ENCODE measurements around the gene MAB21L4. TPM values are rescaled to one million over a fixed set of nuclear protein-coding genes. Genes with fewer than 3 reads are reported as not detected.

The MAB21L4 gene
- total RNA-seq, 1 experiment from 2014 or later: 0.15 TPM

GRCh38 chr2:240850756-240851077 is 45.2 kb downstream of the MAB21L4 start:
- WGBS (ENCODE audit: extremely low coverage, insufficient read length, low lambda C conversion rate): no CpG with 5 or more reads among the region's 11 CpGs
- Histone ChIP-seq H2AFZ (ENCODE audit: low read length) (no peak overlapping the region), H3K4ac (ENCODE audit: low read depth, low read length) (no peak overlapping the region), H3K79me2 (ENCODE audit: insufficient read depth, low read length) (no peaks in the 10 kb centered on the region), H4K91ac (ENCODE audit: insufficient read length, low read depth, low read length) (no peak overlapping the region), H2BK120ac (ENCODE audit: low read depth, low read length, poor library complexity, severe bottlenecking) (no peak overlapping the region), H2BK15ac (ENCODE audit: low read depth, low read length) (no peak overlapping the region), H3K9ac (ENCODE audit: extremely low read depth, insufficient read length, low read length) (no peak overlapping the region), H3T11ph (ENCODE audit: low read length) (no peak overlapping the region), H2BK5ac (ENCODE audit: insufficient read length, low read length) (no peak overlapping the region), H3K23ac (ENCODE audit: insufficient read length, low read depth, low read length) (no peak overlapping the region), H3K27me3 (ENCODE audit: insufficient read depth, low read length) (no peaks in the 10 kb centered on the region), H3K27ac (ENCODE audit: insufficient read length, low read depth, low read length) (no peak overlapping the region), H3K9me3 (ENCODE audit: control insufficient read depth, low read depth, low read length) (peaks cover under 1% of the 10 kb centered on the region), H4K5ac (ENCODE audit: insufficient read length, low read depth, low read length) (no peak overlapping the region), H3K4me2 (ENCODE audit: insufficient read depth, insufficient read length, low read length) (no peak overlapping the region), H3K23me2 (ENCODE audit: insufficient read length, low read depth, low read length, poor library complexity, severe bottlenecking) (no peaks in the 10 kb centered on the region), H3K18ac (ENCODE audit: insufficient read length, low read depth, low read length) (no peak overlapping the region), H3K4me1 (ENCODE audit: insufficient read depth, low read length) (0 out of 2 replicates have a peak, but pooled peaks cover 7% of the 10 kb centered on the region), H3K14ac (ENCODE audit: insufficient read depth, low read length) (no peak overlapping the region), H3K56ac (ENCODE audit: insufficient read length, low read depth, low read length) (no peak overlapping the region), H4K20me1 (ENCODE audit: control insufficient read depth, insufficient read depth, insufficient read length) (no peaks in the 10 kb centered on the region), H2AK5ac (ENCODE audit: insufficient read length, low read length) (no peak overlapping the region), H4K8ac (replicated peaks; ENCODE audit: insufficient read length, low read depth, low read length) (no peak overlapping the region), H2BK12ac (ENCODE audit: insufficient read length, low read depth, low read length) (no peak overlapping the region), H3K79me1 (ENCODE audit: insufficient read depth, low read depth, low read length, poor library complexity, severe bottlenecking) (no peaks in the 10 kb centered on the region), H2BK20ac (ENCODE audit: low read depth, low read length, poor library complexity, severe bottlenecking) (no peak overlapping the region)
- Mint-ChIP-seq H3K4me3 (no peak overlapping the region), H3K9me3 (peaks cover 10 to 12% of the 10 kb centered on the region in 2 experiments), H3K27me3 (ENCODE audit: low read depth) (no peaks in the 10 kb centered on the region; the same call in 1 of the 2 replicates), H3K36me3 (ENCODE audit: insufficient read depth in 1 of 3, low read depth in 3 of 3) (peaks cover 0 to 12% (median 3%) of the 10 kb centered on the region in 3 experiments; a peak in 5 of 7 replicates), H3K27ac (no peak overlapping the region), H3K4me1 (peaks cover 19 to 28% of the 10 kb centered on the region in 2 experiments)
- DNase-seq: no peak
- TF ChIP-seq CTCF (conservative IDR thresholded peaks at IDR 0.05): no peak

Measured in H9 (cell line).